C4-2B (cell line): ENCODE data around the gene RALGAPA2.

Source experiments
- CTCF ChIP-seq: fragments of 450-650 bp; conservative IDR thresholded peaks from 2 replicates; pipeline ENCODE4 v1.5.1; 2017; ENCODE audit warnings: mild to moderate bottlenecking
- ZFX ChIP-seq: fragments of 450-650 bp; IDR thresholded peaks from 2 replicates; pipeline ENCODE4 v1.6.1; 2017

- no peak for TF ChIP-seq CTCF
- TF ChIP-seq ZFX = no peak
Observed at GRCh38 chr20:20499439-20499838, 213.0 kb downstream of the RALGAPA2 start.
